ENCODE measurements around the gene RCE1.
"Not testable (repeated sequence)": the region's sequence is repeated elsewhere in the genome, so short reads cannot be mapped to it uniquely, and the experiment has no call there.

The RCE1 gene, protein sequence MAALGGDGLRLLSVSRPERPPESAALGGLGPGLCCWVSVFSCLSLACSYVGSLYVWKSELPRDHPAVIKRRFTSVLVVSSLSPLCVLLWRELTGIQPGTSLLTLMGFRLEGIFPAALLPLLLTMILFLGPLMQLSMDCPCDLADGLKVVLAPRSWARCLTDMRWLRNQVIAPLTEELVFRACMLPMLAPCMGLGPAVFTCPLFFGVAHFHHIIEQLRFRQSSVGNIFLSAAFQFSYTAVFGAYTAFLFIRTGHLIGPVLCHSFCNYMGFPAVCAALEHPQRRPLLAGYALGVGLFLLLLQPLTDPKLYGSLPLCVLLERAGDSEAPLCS

DNA sequence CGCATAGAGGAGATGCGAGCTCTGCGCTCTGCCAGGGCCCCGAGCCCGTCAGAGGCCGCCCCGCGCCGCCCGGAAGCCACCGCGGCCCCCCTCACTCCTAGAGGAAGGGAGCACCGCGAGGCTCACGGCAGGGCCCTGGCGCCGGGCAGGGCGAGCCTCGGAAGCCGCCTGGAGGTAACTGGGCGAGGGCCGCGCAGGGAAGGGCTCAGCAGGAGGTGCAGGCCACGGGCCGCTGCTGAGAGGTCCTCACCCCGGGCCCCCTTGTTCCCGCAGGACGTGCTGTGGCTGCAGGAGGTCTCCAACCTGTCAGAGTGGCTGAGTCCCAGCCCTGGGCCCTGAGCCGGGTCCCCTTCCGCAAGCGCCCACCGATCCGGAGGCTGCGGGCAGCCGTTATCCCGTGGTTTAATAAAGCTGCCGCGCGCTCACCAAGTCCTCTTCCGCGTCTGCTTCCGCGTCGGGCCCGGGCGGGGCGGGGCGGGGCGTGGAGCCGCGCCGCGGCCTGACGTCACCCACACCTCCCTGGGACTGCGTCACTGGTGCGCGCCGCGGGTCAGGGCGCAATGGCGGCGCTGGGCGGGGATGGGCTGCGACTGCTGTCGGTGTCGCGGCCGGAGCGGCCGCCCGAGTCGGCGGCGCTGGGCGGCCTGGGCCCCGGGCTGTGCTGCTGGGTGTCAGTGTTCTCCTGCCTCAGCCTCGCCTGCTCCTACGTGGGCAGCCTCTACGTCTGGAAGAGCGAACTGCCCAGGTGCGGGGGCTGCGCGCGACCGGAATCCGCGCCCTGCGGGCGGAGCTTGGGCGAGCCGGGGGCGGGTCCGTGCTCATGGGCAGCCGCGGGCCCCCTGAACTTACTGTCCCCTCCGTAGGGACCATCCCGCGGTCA, at the start of gene RCE1:
TSS of gene RCE1 (plus strand) at position 546 of the 880 bp plus-strand sequence. CDS start at position 561, 15 bp downstream.
- peak; percentile 98 for DNase-seq (ENCODE audit: low spot score)

DNA sequence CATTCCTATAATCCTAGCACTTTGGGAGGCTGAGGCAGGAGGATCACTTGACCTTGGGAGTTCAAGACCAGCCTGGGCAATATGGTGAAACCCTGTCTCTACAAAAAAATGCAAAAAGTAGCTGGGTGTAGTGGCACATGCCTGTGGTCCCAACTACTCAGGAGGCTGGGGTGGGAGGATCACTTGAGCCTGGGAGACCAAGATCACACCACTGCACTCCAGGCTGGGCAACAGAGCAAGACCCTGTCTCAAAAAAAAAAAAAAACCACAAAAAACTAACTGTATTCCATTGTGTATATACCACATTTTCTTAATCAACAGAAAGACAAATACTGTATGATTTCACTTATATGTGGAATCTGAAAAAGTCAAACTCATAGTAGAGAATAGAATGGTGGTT, 43.4 kb upstream of the RCE1 start:
- DNase-seq (ENCODE audit: low spot score): not testable (repeated sequence)

DNA sequence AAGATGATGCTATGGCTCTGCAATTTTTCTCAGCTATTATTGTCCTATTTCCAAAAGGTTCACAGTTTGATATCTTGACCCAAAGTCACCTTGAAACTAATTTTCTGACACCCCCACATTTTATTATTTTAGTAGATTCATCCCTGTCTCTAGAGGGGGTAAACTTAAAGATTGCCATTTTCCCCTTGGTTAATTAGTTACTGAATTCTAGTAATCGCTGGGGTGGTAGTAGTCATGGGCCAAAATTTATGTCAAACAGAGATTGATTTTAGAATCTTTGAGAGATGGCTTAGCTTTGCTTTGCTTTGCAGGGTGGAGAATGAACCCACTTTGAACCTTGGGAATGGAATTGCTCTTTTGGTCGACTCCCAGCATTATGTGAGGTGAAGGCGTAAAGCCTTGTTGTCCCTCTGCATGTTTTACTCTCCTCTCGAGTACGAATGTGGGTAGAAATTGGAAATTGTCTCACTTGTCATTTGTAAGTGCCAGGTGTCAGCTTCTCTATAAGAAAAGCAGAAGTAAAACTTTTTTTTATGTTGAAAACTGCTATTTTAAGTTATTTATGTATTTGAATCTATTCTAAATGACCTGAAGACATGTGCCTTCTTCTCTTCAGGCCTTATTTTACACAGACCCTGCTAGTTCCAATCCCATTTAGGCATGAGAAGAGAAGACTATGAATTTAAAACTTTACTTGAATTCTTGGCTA, 42.4 kb upstream of the RCE1 start:
- no peak for DNase-seq (ENCODE audit: low spot score)

DNA sequence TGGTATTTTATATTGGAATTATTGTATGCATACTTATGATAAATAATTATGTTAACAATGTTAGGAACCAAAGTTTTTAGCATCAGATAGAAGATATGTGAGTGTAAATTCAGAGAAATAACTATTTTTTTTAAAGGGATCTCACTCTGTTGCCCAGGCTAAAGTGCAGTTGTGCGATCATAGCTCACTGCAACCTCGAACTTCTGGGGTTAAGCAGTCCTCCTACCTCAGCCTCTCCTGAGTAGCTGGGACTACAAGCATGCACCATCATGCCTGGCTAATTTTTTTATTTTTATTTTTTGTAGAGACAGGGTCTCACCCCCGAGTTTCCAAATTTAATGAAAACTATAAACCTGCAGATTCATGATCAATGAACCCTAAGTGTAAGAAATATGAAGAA, 33.6 kb upstream of the RCE1 start:
- no peak for DNase-seq (ENCODE audit: low spot score)

DNA sequence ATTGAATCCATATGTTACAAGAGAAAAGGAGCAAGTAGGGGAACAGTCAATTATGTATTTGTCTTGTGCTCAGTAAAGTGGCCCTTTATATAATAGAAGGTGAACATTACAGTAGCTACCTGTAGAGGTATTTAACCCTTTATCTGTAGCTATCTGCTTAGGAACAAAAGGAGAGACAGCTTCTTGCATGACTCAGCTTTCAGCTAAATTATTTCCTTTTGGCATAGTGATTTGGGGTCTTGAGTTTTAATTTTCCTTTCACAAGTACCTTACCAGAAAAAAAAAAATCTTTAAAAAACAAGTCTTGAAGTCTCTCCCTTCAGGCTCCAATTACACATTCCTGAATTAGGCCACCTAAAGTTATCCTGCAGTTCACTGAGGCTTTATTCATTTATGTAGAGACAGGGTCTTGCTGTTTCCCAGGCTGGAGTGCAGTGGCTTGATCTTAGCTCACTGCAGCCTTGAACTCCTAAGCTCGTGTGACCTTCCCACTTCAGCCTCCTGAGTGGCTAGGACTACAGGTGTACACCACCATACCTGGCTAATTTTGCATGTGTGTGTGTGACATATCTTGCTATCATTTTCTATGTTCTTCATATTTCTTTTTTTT, 32.6 kb upstream of the RCE1 start:
- DNase-seq (ENCODE audit: low spot score): no peak

DNA sequence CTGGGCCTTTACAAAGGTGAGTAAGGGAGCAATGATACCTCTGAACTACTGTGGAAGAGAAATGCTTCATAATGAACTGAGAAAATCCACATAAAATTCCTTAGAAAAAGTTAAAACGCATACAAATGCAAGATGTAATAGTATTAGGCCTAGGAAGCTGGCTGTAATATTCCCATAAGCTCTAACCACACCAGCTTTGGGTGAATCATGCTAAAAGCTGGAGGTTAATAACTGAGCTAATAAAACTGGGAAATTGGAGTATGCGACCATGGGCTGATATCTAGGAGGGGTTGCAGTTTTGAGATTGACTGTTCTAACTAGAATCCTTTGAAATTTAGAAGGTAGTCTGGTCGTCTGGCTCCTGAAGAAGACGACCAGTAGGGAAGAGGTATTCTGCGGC, 28.6 kb upstream of the RCE1 start:
- no peak for DNase-seq (ENCODE audit: low spot score)

DNA sequence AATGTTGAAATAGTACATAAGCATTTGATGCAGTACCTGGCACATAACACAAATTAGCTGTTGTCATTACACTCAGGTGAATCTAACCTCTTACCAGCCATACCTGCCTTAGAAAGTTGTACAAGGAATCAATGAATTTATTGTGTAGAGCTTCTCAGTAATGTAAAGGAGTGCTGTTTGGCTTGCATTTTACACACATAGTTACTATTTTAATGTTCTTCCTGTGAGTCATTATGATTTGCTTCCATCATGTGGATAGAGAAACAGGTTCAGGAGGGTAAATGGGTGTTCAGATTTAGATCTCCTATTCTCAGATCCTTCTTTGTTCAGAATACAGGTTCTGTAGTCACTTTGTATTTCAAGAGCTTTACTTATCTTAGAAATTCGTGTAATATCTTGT, 27.6 kb upstream of the RCE1 start:
- DNase-seq (ENCODE audit: low spot score): no peak

DNA sequence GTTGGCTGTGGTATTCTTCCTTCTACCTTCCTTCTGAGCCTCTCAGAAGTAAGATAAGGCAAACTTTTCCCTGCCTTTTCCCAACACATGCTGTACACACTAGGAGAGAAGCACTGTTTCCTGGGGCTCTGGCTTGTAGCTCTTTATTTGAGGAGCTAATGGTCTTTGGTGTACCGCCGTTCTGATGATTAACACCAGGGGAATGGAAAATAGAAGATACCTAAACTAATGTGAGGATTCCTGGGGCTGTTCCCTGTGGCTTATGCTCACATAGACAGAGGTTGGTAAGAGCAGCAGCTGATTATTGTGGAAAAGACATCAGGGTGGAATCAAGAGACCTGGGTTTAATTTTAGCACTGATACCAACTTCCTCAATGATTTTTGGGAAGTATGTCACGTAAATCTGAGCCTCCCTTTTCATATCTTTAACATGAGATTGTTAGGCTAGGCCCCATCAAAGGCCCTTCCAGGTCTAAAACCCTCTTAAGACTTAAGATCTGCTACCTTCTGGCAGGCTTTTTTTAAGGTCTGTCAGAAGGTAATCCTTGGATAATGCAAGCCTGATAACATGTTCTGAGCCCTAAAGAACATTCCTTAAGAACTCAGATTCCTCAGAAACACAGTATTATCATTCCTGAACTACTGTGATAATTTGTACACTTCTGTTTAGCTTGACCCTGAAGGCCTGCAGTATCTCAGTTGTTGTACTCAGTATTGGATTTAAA, 24.8 kb upstream of the RCE1 start:
- no peak for DNase-seq (ENCODE audit: low spot score)

DNA sequence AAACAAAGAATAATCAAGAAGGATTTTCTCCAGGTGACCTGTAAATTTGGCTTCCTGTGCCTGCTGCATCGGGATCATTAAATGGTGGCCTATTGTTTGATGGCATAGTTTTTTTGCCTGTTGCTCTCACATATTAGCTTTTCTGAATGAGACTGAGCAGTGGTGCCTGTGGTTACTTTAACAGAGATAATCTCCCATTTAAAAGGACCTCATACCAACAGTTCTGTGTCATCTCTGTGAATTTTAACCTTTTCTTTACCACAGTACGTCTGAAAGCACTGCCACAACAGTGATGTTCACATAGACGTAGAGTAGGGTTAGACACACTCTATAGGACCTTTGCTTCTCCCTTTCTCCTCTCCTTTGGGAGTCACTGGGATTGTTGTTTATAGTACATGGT, 22.9 kb upstream of the RCE1 start:
- DNase-seq (ENCODE audit: low spot score): no peak

DNA sequence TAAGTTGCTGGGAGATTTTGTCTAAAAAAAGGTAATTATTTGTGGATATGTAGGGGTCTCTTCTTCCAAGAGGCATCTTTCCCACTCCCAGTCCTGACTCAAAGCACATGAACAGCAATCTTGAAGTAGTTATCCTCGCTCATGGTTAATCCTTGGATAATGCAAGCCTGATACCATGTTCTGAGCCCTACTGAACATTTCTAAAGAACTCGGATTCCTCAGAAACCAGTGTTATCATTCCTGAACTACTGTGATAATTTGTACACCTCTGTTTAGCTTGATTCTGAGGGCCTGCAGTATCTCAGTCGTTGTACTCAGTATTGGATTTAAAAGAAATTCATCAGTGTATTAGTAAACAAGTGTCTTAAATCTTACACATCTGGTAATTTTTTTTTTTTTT, 22.3 kb upstream of the RCE1 start:
- DNase-seq (ENCODE audit: low spot score): no peak

DNA sequence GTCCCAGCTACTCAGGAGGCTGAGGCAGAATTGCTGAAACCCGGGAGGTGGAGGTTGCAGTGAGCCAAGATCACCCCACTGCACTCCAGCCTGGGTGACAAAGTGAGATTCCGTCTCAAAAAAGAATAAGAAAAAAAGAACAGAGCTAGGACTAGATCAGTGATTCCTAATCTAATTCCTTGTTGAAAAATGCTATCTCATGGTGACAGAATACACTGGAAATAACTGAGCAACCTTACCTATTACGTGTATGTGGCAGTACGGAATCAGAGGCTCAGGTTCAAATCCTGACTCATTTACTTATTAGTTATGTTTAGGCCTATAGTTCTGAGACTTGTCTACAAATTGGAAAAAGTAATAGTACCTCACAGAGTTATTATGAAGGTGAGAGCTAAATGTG, 19.5 kb upstream of the RCE1 start:
- DNase-seq (ENCODE audit: low spot score): no peak

DNA sequence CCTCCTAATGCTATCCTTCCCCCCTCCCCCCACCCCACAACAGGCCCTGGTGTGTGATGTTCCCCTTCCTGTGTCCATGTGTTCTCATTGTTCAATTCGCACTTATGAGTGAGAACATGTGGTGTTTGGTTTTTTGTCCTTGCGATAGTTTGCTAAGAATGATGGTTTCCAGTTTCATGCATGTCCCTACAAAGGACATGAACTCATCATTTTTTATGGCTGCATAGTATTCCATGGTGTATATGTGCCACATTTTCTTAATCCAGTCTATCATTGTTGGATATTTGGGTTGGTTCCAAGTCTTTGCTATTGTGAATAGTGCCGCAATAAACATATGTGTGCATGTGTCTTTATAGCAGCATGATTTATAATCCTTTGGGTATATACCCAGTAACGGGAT, 18.7 kb upstream of the RCE1 start:
- DNase-seq (ENCODE audit: low spot score): not testable (repeated sequence)

DNA sequence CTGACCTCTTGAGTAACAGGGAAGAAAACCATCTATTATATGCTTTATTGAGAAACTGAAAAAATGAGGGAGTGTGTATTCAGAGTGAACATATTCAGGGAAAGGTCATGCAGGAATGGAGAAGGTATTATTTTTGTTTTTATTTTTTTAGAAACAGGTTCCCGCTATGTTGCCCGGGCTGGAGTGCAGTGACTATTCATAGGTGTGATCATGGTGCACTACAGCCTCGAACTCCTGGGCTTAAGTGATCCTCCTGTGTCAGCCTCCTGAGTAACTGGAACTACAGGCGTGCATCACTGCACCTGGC, 8.7 kb upstream of the RCE1 start:
- no peak for DNase-seq (ENCODE audit: low spot score)

DNA sequence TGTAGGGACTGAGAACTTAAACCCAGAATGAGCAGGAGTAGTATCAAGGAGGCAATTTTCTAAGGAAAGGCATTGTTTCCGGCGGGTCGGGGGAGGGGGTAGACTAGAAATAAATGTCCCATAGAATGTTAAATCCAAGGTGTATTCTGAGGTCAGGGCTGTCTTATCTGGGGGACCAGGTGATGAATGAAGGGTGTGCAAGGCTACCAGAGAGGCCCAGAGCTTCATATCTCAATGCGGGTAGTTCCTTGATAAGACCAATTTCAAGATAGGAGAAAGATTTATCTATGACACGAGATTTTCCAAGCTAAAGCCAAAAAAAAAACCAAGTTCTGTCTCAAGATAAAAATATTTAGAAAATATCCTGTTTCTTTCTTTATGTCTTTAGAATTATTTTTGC, 8.3 kb upstream of the RCE1 start:
- DNase-seq (ENCODE audit: low spot score): no peak

DNA sequence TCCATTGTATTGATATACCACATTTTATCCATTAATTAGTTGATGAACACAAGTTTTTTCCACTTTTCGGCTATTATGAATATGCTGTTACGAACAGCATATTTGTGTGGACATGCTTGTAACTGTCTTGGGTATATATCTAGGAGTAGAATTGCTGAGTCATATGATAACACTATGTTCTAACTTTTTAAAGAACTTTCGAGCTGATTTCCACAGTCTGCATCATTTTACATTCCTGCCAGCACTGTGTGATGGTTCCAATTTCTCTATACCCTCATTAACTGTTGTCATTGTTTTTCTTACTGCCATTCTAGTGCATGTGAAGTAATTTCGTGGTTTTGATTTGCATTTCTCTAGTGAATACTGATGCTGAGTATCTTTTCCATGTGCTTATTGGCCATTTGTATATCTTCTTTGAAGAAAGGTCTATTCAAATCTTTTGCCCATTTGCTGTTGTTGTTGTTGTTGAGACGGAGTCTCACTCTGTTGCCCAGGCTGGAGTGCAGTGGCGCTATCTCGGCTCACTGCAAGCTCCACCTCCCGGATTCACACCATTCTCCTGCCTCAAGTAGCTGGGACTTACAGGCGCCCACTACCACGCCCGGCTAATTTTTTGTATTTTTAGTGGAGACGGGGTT, 7.4 kb upstream of the RCE1 start:
- no peak for DNase-seq (ENCODE audit: low spot score)

DNA sequence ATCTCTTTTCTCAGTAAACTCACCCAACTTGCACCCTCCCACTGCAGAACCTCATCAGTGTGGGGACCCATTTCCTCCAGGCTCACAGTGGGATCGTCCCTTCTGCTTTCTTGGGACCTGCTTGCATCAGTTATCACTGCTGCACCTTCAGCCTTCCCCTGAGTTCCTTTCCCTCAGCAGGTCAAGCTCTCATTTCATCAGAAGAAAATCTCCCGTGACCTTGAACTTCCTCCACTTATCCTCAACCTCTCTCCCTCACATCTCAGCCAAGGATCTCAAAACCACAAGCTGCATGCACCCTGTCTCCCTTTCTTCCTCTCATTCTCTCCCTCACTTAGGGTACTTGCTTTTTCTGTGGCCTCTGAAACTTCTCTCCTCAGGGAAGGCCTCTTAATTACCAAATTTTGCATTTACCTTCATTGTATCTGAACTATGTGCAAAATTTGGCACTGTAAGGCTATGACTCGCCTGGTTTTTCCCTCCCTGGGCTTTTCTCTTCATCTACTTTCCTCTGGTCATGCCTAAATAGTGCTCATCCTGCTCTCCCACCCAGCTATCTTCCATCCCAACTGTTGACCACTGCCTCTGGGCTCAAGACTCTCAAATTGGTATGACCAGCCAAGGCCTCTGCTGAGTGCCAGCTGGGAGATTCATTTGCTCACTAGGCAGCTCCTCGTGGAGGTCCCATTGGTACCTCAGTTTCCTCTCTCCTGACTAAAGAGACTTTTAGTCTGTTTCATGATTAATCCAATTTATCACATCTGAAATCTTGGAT, 2.7 kb upstream of the RCE1 start:
- peak; percentile 5 for DNase-seq (ENCODE audit: low spot score)

DNA sequence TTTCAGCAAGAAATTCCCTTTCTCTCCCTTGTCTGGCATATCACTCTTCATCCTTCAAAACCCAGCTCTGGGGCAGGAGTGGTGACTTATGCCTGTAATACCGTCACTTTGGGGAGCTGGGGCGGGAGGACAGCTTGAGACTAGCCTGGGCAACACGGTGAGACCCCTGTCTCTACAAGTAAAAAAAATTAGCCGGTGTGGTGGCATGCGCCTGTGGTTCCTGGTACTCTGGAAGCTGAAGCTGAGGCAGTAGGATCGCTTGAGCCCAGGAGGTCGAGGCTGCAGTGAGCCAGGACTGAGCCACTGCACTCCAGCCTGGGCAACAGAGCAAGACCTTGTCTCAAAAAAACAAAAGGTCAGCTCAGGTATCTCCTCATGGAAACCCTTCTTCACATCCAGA, 1.4 kb upstream of the RCE1 start:
- no peak for DNase-seq (ENCODE audit: low spot score)

DNA sequence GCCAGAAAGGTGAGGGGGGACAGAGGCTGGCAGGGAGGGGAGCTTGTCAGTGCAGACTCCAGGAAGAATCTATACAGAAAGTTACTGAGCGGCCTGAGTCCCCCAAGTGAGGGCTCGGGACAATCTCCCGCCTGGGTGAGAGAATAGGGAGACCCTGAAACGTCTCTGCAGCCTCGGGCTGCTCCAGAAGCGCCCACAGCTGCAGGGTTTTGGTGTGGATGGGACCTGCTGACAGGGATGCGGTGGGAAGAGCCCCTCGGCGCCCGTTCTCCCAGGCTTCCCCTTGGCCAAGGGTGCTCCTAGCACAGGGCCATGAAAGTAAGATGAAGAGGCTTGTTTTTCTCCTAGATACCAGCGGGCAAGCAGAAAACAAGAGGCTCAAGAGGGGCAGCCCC, 743 bp upstream of the RCE1 start:
- no peak for DNase-seq (ENCODE audit: low spot score)

DNA sequence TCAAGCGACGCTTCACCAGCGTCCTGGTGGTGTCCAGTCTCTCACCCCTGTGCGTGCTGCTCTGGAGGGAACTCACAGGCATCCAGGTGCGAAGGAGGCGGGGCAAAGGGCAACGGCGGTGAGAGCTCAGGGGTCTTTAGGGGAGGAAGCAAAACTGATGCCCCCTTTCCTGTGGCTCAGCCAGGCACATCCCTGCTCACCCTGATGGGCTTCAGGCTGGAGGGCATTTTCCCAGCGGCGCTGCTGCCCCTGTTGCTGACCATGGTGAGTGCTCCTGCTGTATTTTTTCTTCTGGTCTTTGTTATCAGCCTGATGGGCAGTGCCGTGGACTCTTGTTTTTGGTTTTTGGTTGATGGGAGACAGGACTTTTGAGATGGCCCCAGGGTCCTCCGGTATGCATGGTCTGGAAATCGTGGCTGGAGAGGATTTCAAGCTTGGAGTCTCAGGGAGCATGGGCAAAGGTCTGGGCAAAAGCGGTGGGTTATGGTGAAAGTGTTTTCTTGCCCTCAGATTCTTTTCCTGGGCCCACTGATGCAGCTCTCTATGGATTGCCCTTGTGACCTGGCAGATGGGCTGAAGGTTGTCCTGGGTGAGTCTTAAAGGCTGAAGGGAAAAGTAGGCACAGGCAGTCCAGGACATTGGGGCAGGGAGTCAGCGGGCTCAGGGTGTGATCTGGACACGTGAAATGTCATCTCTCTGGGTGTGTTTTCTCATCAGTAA, 695 bp downstream of the RCE1 start:
- no peak for DNase-seq (ENCODE audit: low spot score)
